Large intestine (tissue), 3 donors: Measurements from ENCODE around the gene ROR1. TPM values are rescaled to one million over a fixed set of nuclear protein-coding genes. Genes with fewer than 3 reads are reported as not detected.
A peak's percentile ranks its signal among the peaks of the same experiment; 100 is the strongest.

Experiments
- DNase-seq, 2 donors: peaks; one replicate each; pipeline versions ENCODE4 v3.0.0 to v3.0.0-alpha.2; 2013
- H3K27ac ChIP-seq: one replicate; pipeline ENCODE4 v1.5.1; 2013; ENCODE audit warnings: low read length
- H3K27me3 ChIP-seq: 2 replicates; pipeline ENCODE4 v1.6.1; 2013; ENCODE audit warnings: low read length; ENCODE audit not compliant: control insufficient read depth, insufficient read depth
- H3K36me3 ChIP-seq: 2 replicates; pipeline ENCODE4 v1.6.1; 2013; ENCODE audit warnings: low read length; ENCODE audit not compliant: control insufficient read depth, insufficient read depth
- H3K4me1 ChIP-seq: one replicate; pipeline ENCODE4 v1.6.1; 2013; ENCODE audit warnings: low read length; ENCODE audit not compliant: control insufficient read depth, insufficient read depth
- H3K4me3 ChIP-seq: one replicate; pipeline ENCODE4 v1.5.1; 2013; ENCODE audit warnings: low read length
- H3K9me3 ChIP-seq: one replicate; pipeline ENCODE4 v1.6.1; 2013; ENCODE audit warnings: mild to moderate bottlenecking, low read depth, low read length, moderate library complexity; ENCODE audit not compliant: control insufficient read depth
- WGBS: methylation state at CpG from one replicate; pipeline ENCODE4 v1.1.5; 2013; ENCODE audit warnings: low lambda C conversion rate; ENCODE audit not compliant: insufficient coverage; 5-methylcytosine and 5-hydroxymethylcytosine counted together
- polyA plus RNA-seq: library from polyadenylated mRNA; unstranded; fragments of 120-200 nt; gene quantifications from one replicate; pipeline ENCODE4 v1.2.1, GENCODE V29; 2013

ROR1 gene
- polyA plus RNA-seq, 1 donor = 14.4 TPM

DNA sequence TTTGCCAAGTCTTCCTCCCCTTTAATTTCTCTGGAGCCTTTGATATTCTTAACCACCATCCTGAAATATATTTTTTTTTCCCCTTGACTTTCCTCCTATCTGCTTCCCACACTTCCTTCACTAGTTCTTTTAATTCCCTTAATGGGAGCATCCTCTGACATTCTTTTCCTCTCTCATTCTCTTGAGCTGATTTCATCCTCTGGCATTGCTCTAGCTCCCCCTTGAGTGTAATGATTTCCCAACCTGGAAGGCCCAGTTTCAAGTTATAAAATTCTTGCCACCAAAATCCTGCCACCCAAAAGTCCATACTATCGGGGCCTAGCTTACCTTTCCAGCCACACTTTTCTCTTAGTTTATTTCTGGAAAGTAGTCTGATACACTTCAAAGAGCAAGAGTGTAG, 390.2 kb downstream of the ROR1 start:
- no peak overlapping the region for H3K27ac ChIP-seq
- no peak for DNase-seq

DNA sequence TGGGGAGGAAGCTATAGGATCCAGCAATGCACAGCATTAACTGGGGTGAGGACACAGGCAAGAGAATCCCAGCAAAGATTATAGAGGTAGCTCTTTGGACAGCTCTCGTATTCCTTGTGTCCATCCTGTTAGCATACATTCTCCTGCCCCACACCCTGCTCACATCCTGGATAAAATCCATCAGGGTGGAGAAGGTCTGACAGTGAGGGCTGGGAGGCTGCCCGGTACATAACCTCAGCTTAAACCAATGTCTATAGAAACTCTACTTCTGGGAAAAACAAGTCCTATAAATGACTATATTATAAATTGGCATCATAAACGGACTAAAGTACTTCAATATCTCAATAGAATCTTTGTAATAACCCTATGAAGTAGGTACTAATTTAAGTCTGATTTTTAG, 392.8 kb downstream of the ROR1 start:
- DNase-seq = no peak
- 100% methylated on average over 1 of the region's 3 CpGs for WGBS
- no peak overlapping the region for H3K27ac ChIP-seq
- H3K4me3 ChIP-seq = no peak overlapping the region
- peaks cover 6% of the 10 kb centered on the region for H3K4me1 ChIP-seq
- H3K27me3 ChIP-seq = no peaks in the 10 kb centered on the region
- no peaks in the 10 kb centered on the region for H3K36me3 ChIP-seq
- no peaks in the 10 kb centered on the region for H3K9me3 ChIP-seq

More for the DNA sequence above, 390.2 kb downstream of the ROR1 start:
- Histone ChIP-seq H3K36me3 (peaks cover under 1% of the 10 kb centered on the region), H3K4me3 (no peak overlapping the region), H3K4me1 (no peaks in the 10 kb centered on the region), H3K27me3 (no peaks in the 10 kb centered on the region), H3K9me3 (no peaks in the 10 kb centered on the region)
- no CpG with 5 or more reads among the region's 1 CpG for WGBS

DNA sequence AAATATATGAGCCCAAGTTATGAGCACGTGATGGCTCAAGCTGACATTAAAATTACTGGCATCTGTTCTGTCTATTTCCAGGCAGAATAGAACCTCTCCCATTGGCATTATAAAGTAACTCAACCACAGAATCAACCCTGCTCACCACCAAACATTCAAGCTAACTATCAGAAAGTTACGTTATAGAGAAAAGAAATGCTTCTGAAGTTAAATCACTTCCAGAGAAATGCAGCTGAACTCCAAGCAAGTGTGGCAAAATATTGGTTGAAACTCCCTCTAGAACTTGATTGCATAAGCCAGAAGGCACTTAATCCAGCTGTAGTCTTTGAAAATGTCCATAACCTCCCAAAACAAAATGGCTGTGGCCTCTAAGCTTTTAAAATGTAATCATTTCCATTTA, 393.4 kb downstream of the ROR1 start:
- no peak overlapping the region for H3K4me3 ChIP-seq
- H3K27ac ChIP-seq = no peak overlapping the region
- peaks cover 7% of the 10 kb centered on the region for H3K4me1 ChIP-seq
- H3K9me3 ChIP-seq = no peaks in the 10 kb centered on the region
- WGBS = no CpG with 5 or more reads among the region's 2 CpGs
- H3K36me3 ChIP-seq = no peaks in the 10 kb centered on the region
- no peak for DNase-seq
- no peaks in the 10 kb centered on the region for H3K27me3 ChIP-seq

DNA sequence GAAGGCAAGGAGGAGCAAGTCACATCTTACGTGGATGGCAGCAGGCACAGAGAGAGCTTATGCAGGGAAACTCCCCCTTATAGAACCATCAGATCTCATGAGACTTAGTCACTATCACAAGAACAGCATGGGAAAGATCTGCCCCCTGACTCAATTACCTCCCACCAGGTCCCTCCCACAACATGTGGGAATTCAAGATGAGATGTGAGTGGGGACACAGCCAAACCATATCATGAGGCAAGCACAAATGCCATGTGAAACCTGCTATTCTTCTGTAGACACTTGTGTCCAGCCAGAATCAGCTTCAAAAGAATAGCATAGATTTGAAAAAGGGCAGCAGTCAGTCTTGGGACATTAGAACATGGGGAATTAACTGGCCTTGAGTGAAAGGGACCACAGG, 397.4 kb downstream of the ROR1 start:
- no peaks in the 10 kb centered on the region for H3K36me3 ChIP-seq
- no peaks in the 10 kb centered on the region for H3K9me3 ChIP-seq
- WGBS = no CpG with 5 or more reads among the region's 1 CpG
- peaks cover 17% of the 10 kb centered on the region for H3K4me1 ChIP-seq
- no peak overlapping the region for H3K4me3 ChIP-seq
- DNase-seq = peak in 1 of 2 donors; percentile 21
- no peaks in the 10 kb centered on the region for H3K27me3 ChIP-seq
- peak overlapping the region; percentile 6 for H3K27ac ChIP-seq

DNA sequence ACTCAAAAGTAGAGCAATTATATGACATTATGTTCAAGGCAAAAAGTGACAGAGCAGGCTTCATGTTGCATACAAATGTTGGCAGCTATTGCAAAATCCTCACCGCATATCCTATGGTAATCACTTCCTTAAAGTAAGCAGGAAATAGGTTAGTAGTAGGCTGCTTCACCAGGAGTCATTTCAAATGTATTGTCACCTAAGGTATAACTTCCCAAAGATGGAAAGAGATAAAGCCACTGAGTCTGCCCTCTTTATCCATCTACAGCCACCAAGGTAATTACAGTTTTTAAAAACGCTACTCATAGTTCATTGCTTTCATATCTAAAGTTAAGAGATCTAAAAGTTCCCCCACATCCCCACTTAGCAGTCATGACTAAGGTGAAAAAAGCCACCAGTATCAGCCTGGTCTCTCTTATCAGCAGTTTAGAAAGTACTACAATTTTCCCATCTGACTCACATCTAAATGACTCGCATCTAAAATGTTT, 398.0 kb downstream of the ROR1 start:
- Histone ChIP-seq H3K9me3 (no peaks in the 10 kb centered on the region), H3K4me1 (peaks cover 17% of the 10 kb centered on the region), H3K27ac (peak overlapping the region; percentile 6), H3K4me3 (no peak overlapping the region), H3K36me3 (no peaks in the 10 kb centered on the region), H3K27me3 (no peaks in the 10 kb centered on the region)
- WGBS = no CpG with 5 or more reads among the region's 3 CpGs
- peak; percentile 35 to 67 for DNase-seq

DNA sequence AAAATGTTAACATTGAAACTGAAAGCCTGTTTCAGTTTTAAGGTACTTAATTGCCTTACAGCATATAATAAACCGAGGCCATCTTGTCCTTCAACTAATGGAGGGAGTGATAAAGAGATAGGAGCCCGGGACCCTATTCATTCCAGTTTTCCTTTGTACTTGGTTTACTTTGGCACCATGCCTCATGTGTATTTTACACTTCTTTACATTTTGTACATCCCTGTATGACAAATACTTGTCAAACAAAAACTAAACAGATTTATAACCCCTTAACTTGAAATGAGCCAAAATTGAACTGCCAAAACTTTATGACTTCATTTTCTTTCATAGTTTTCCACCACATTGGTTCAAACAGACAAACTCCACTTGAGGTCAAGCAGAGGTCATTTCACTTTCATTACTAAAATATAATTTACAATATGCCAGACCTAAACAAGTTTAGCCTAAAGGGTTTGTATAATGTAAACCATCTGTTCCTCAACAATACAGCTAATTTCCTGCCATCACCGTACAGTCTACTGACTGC, 398.7 kb downstream of the ROR1 start:
- H3K4me3 ChIP-seq = no peak overlapping the region
- 0% methylated on average over 1 of the region's 3 CpGs for WGBS
- DNase-seq = peak in 1 of 2 donors; percentile 54
- no peaks in the 10 kb centered on the region for H3K9me3 ChIP-seq
- peaks cover 17% of the 10 kb centered on the region for H3K4me1 ChIP-seq
- H3K27me3 ChIP-seq = no peaks in the 10 kb centered on the region
- no peaks in the 10 kb centered on the region for H3K36me3 ChIP-seq
- H3K27ac ChIP-seq = no peak overlapping the region

DNA sequence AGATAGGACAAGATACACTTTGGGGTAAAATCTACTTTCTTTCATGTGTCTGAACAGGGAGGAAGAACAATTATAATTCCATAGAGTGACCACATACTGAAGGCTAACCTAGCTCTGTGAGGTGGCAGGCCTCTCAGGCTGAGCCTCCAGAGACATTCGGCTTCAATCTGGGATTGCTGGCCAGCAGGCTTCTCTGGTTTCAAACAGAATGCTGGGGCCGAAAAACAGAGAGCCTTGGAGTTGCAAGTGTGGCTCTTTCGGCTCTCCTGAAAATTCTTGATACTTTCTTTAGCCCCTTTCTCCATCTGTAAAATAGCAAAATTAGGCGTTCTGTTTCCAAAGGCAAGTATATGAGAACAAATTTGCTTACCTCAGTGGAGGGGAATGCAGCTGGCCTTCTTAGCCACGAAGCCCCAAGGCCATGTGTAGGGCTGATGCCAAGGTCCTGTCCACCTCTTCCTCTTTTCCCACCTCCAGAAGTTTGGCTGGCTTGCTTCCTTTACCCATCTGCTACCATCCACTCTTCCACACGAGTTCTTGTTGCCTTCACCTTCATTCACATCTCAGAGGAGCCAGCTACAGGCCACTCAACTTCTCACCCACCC, 399.6 kb downstream of the ROR1 start:
- H3K36me3 ChIP-seq = peaks cover 5% of the 10 kb centered on the region
- WGBS = 100% methylated on average over 1 of the region's 6 CpGs
- H3K4me1 ChIP-seq = peaks cover 17% of the 10 kb centered on the region
- H3K9me3 ChIP-seq = no peaks in the 10 kb centered on the region
- no peak overlapping the region for H3K27ac ChIP-seq
- DNase-seq = no peak
- H3K4me3 ChIP-seq = no peak overlapping the region
- no peaks in the 10 kb centered on the region for H3K27me3 ChIP-seq

DNA sequence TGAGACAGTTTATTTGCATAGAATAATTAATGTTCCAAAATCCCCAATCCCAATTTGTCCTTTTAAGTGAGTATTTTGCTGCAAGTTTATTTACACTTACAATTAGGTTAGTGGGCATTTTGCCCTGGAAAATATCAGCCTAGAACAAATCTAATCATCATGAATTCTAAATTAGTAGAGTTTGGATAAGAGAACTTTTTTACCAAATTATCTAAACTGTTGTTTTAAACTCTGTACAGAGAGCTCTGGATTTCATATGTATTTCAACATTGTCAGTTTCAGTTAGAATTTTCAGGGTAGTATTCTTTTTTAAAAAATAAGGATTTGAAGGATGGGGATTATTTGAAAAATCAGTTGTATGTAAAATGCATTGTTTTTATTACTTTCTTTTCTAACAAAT, 401.8 kb downstream of the ROR1 start:
- Histone ChIP-seq H3K4me1 (peaks cover 17% of the 10 kb centered on the region), H3K9me3 (no peaks in the 10 kb centered on the region), H3K27me3 (no peaks in the 10 kb centered on the region), H3K27ac (no peak overlapping the region), H3K4me3 (no peak overlapping the region), H3K36me3 (peaks cover 5% of the 10 kb centered on the region)
- no peak for DNase-seq

DNA sequence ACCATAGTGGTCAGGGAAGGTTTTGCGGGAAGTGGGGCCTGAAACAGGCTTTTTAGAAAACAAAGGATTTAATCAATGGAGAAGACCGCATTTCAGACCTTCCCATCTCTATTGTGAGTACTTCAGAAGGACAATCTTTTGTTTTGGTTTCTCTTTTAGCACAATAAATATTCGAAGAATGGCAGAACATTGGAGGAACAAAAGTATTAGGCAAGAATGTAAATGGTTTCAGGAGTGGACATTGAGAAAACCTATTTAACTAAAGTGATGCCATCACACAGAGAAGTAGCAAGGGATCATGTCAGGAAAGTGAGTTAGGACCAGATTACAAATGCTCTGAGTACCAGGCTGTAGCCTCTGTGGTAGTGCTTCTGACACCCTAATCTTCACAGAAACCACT, 402.8 kb downstream of the ROR1 start:
- 86% methylated on average over 2 of the region's 3 CpGs for WGBS
- no peak for DNase-seq
- Histone ChIP-seq H3K4me1 (peaks cover 10% of the 10 kb centered on the region), H3K9me3 (no peaks in the 10 kb centered on the region), H3K27ac (no peak overlapping the region), H3K36me3 (peaks cover 5% of the 10 kb centered on the region), H3K4me3 (no peak overlapping the region), H3K27me3 (no peaks in the 10 kb centered on the region)

DNA sequence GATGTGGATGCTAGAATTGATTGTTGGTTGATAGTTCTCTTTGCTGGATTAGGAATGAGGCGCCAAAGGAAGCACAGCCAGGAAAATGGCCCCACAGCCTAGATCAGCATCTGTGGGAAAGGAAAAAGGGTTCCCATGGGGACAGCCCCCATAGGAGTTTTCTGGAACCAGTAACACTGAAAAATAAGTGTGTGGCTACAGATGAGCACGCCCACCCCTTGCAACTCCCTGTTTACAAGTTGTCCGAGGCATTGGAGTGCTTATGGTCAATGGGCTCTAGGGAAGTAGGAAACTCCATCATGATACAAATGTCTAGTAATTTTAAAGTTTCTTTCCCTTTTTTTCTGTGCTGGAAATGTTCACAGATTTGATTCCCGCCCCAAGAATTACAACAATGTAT, 405.8 kb downstream of the ROR1 start:
- Histone ChIP-seq H3K4me1 (no peaks in the 10 kb centered on the region), H3K27me3 (no peaks in the 10 kb centered on the region), H3K4me3 (no peak overlapping the region), H3K9me3 (no peaks in the 10 kb centered on the region), H3K27ac (no peak overlapping the region), H3K36me3 (peaks cover 5% of the 10 kb centered on the region)
- DNase-seq = no peak
- WGBS = no CpG with 5 or more reads among the region's 4 CpGs

DNA sequence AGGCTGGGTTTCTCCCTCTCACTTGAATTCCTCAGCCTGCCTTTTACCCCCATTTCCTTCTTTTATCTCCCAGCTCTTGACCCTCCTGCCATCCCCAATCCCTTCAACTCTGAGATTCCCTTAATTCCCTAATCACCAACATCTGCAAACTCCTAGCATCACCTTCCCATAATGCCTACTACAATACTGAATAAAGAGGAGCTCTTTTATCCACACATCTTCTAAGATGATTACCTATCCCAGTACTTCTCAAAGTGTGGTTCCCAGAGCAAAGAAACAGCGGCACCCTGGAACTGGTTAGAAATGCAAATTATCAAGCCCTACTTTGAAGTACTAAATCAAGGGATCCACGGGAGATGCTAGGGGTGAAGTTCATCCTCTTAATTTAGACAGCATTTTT, 408.4 kb downstream of the ROR1 start:
- H3K4me1 ChIP-seq = no peaks in the 10 kb centered on the region
- no CpG with 5 or more reads among the region's 2 CpGs for WGBS

More for the DNA sequence above, 408.4 kb downstream of the ROR1 start:
- Histone ChIP-seq H3K27me3 (no peaks in the 10 kb centered on the region), H3K9me3 (no peaks in the 10 kb centered on the region), H3K36me3 (peaks cover 5% of the 10 kb centered on the region), H3K27ac (no peak overlapping the region), H3K4me3 (no peak overlapping the region)
- no peak for DNase-seq
